Urinary bladder (tissue), 4 donors: Measurements from ENCODE around the gene CD81. TPM values are rescaled to one million over a fixed set of nuclear protein-coding genes. Genes with fewer than 3 reads are reported as not detected.

Experiments
- DNase-seq: peaks from one replicate; pipeline ENCODE4 v3.0.0-alpha.2; 2015; ENCODE audit errors: extremely low spot score
- H3K27ac ChIP-seq: one replicate; pipeline ENCODE4 v1.5.1; 2013; ENCODE audit warnings: low read depth, mild to moderate bottlenecking, moderate library complexity
- H3K36me3 ChIP-seq: one replicate; pipeline ENCODE4 v1.6.1; 2013; ENCODE audit warnings: mild to moderate bottlenecking, moderate library complexity; ENCODE audit not compliant: insufficient read depth
- H3K4me1 ChIP-seq: one replicate; pipeline ENCODE4 v1.6.1; 2013; ENCODE audit warnings: mild to moderate bottlenecking, moderate library complexity; ENCODE audit not compliant: insufficient read depth
- H3K4me3 ChIP-seq: one replicate; pipeline ENCODE4 v1.5.1; 2013; ENCODE audit warnings: low read depth, low read length
- WGBS: extraction: QIAGEN DNeasy Blood & Tissue Kit; methylation state at CpG from one replicate; pipeline ENCODE4 v1.1.7; 2013; 5-methylcytosine and 5-hydroxymethylcytosine counted together
- polyA plus RNA-seq: library from polyadenylated mRNA; stranded (reverse); fragments of 200-250 nt; gene quantifications from one replicate; pipeline ENCODE4 v1.2.3, GENCODE V29; 2013
- total RNA-seq: library from RNA; depleted of rRNA; stranded (reverse); fragments of >200 nt; gene quantifications from one replicate; pipeline ENCODE4 v1.2.3, GENCODE V29; 2014
- donor health status: healthy with polysubstance abuse.
- donor health status: healthy.

Gene CD81
- total and polyA plus RNA-seq, 2 donors: 251 to 1,145 TPM

GRCh38 chr11:2434506-2435255 lies 57.6 kb downstream of the CD81 start:
- no peaks in the 10 kb centered on the region for H3K4me1 ChIP-seq
- 82% methylated on average over 11 of the region's 11 CpGs for WGBS
- H3K27ac ChIP-seq: no peak overlapping the region
- no peak for DNase-seq
- no peak overlapping the region for H3K4me3 ChIP-seq
- no peaks in the 10 kb centered on the region for H3K36me3 ChIP-seq

- WGBS: 88% methylated on average over 12 of the region's 12 CpGs
- DNase-seq: no peak
- Histone ChIP-seq H3K4me1 (no peaks in the 10 kb centered on the region), H3K27ac (no peak overlapping the region), H3K4me3 (no peak overlapping the region), H3K36me3 (no peaks in the 10 kb centered on the region)
Observed at GRCh38 chr11:2435288-2436012, 58.3 kb downstream of the CD81 start.

GRCh38 chr11:2436013-2436520 lies 59.0 kb downstream of the CD81 start:
- no peak overlapping the region for H3K27ac ChIP-seq
- no peak overlapping the region for H3K4me3 ChIP-seq
- H3K36me3 ChIP-seq: no peaks in the 10 kb centered on the region
- no peaks in the 10 kb centered on the region for H3K4me1 ChIP-seq
- DNase-seq: no peak
- 76% methylated on average over 10 of the region's 10 CpGs for WGBS

- Histone ChIP-seq H3K4me3 (no peak overlapping the region), H3K27ac (no peak overlapping the region), H3K4me1 (no peaks in the 10 kb centered on the region), H3K36me3 (no peaks in the 10 kb centered on the region)
- 86% methylated on average over 13 of the region's 13 CpGs for WGBS
- no peak for DNase-seq
Observed at GRCh38 chr11:2436521-2437031, 59.5 kb downstream of the CD81 start.

GRCh38 chr11:2437516-2437915 lies 60.4 kb downstream of the CD81 start:
- Histone ChIP-seq H3K4me3 (no peak overlapping the region), H3K27ac (no peak overlapping the region), H3K4me1 (no peaks in the 10 kb centered on the region), H3K36me3 (no peaks in the 10 kb centered on the region)
- WGBS: 84% methylated on average over 4 of the region's 4 CpGs
- DNase-seq: no peak

GRCh38 chr11:2439820-2440219 lies 62.7 kb downstream of the CD81 start:
- 92% methylated on average over 3 of the region's 3 CpGs for WGBS
- Histone ChIP-seq H3K27ac (no peak overlapping the region), H3K4me1 (no peaks in the 10 kb centered on the region), H3K36me3 (no peaks in the 10 kb centered on the region), H3K4me3 (no peak overlapping the region)
- no peak for DNase-seq

- H3K4me1 ChIP-seq: no peaks in the 10 kb centered on the region
- no peak overlapping the region for H3K4me3 ChIP-seq
- WGBS: 80% methylated on average over 8 of the region's 8 CpGs
- no peak overlapping the region for H3K27ac ChIP-seq
- DNase-seq: no peak
- H3K36me3 ChIP-seq: no peaks in the 10 kb centered on the region
Observed at GRCh38 chr11:2440646-2441045, 63.5 kb downstream of the CD81 start.

- 63% methylated on average over 4 of the region's 4 CpGs for WGBS
- no peak overlapping the region for H3K27ac ChIP-seq
- H3K4me3 ChIP-seq: no peak overlapping the region
- no peaks in the 10 kb centered on the region for H3K4me1 ChIP-seq
- DNase-seq: no peak
- no peaks in the 10 kb centered on the region for H3K36me3 ChIP-seq
Observed at GRCh38 chr11:2441171-2441570, 64.1 kb downstream of the CD81 start.

GRCh38 chr11:2442589-2442988 lies 65.5 kb downstream of the CD81 start:
- H3K4me1 ChIP-seq: no peaks in the 10 kb centered on the region
- 88% methylated on average over 2 of the region's 2 CpGs for WGBS
- H3K36me3 ChIP-seq: no peaks in the 10 kb centered on the region
- H3K27ac ChIP-seq: no peak overlapping the region
- H3K4me3 ChIP-seq: no peak overlapping the region
- no peak for DNase-seq

- no peak overlapping the region for H3K4me3 ChIP-seq
- no peak overlapping the region for H3K27ac ChIP-seq
- 54% methylated on average over 11 of the region's 11 CpGs for WGBS
- H3K36me3 ChIP-seq: no peaks in the 10 kb centered on the region
- DNase-seq: no peak
- H3K4me1 ChIP-seq: no peaks in the 10 kb centered on the region
Observed at GRCh38 chr11:2443406-2443805, 66.3 kb downstream of the CD81 start.

- no peak for DNase-seq
- H3K4me1 ChIP-seq: no peaks in the 10 kb centered on the region
- H3K27ac ChIP-seq: no peak within 1 kb of the TSS
- H3K36me3 ChIP-seq: no peaks in the 10 kb centered on the region
- 7% methylated on average over 63 of the region's 64 CpGs for WGBS
- H3K4me3 ChIP-seq: peak within 1 kb of the TSS; percentile 48
Observed at GRCh38 chr11:2443881-2444820, 67.0 kb downstream of the CD81 start, which contains the start of gene TRPM5. Gene TRPM5, minus strand, starts transcription at chr11:2444514. Its CDS starts 21,478 bp downstream, at chr11:2423036.

- Histone ChIP-seq H3K36me3 (no peaks in the 10 kb centered on the region), H3K27ac (no peak within 1 kb of the TSS), H3K4me1 (no peaks in the 10 kb centered on the region), H3K4me3 (peak within 1 kb of the TSS; percentile 48)
- 3% methylated on average over 111 of the region's 116 CpGs for WGBS
- DNase-seq: no peak
Observed at GRCh38 chr11:2444821-2445745, 68.0 kb downstream of the CD81 start, which contains the start of gene KCNQ1. Gene KCNQ1, plus strand, starts transcription at chr11:2445008. Its CDS starts 91 bp downstream, at chr11:2445099.
